Tibial nerve (tissue), 4 donors: ENCODE data around the gene ATAD3A. TPM values are rescaled to one million over a fixed set of nuclear protein-coding genes. Genes with fewer than 3 reads are reported as not detected.

Experiments
- DNase-seq, 2 donors: peaks; one replicate each; pipeline ENCODE4 v3.0.0-alpha.2; 2019; ENCODE audit warnings: low spot score in 2 of 2
- H3K27ac ChIP-seq, 4 donors: fragments of 200-600 bp; sonication (generic) in 3 of 4; one replicate each; pipeline ENCODE4 v1.5.1; 2017 to 2019; ENCODE audit warnings: mild to moderate bottlenecking in 1 of 4
- H3K27me3 ChIP-seq, 2 donors: fragments of 200-600 bp; sonication (generic) in 1 of 2; one replicate each; pipeline versions ENCODE4 v1.5.1 to v1.6.0; 2017 to 2019
- H3K36me3 ChIP-seq, 3 donors: fragments of 200-600 bp; sonication (generic); one replicate each; pipeline ENCODE4 v1.5.1; 2018 to 2019
- H3K4me1 ChIP-seq, 4 donors: fragments of 200-600 bp; sonication (generic) in 3 of 4; one replicate each; pipeline ENCODE4 v1.5.1; 2017 to 2019
- H3K4me3 ChIP-seq, 4 donors: fragments of 200-600 bp; sonication (generic) in 3 of 4; one replicate each; pipeline ENCODE4 v1.5.1; 2017 to 2019; ENCODE audit warnings: mild to moderate bottlenecking in 1 of 4, moderate library complexity in 1 of 4
- H3K9me3 ChIP-seq, 4 donors: fragments of 200-600 bp; sonication (generic) in 3 of 4; one replicate each; pipeline ENCODE4 v1.5.1; 2017 to 2019
- CTCF ChIP-seq, 5 experiments: fragments of 200-600 bp in 3 of 5; fragments of 450-650 bp in 2 of 5; sonication (generic) in 3 of 5; IDR thresholded peaks; one replicate each; pipeline ENCODE4 v1.5.1; 2016 to 2019; ENCODE audit warnings: antibody characterized with exemption in 5 of 5, mild to moderate bottlenecking in 3 of 5, moderate library complexity in 2 of 5
- EP300 ChIP-seq, 2 donors: sonication (generic); formaldehyde crosslinking; IDR thresholded peaks; one replicate each; pipeline ENCODE4 v1.6.1; 2017; ENCODE audit warnings: antibody characterized with exemption in 2 of 2, mild to moderate bottlenecking in 1 of 2
- POLR2A ChIP-seq, 2 donors: fragments of 450-650 bp; IDR thresholded peaks; one replicate each; pipeline ENCODE4 v1.6.1; 2017; ENCODE audit warnings: antibody characterized with exemption in 2 of 2, mild to moderate bottlenecking in 2 of 2, moderate library complexity in 2 of 2
- WGBS, 2 donors: methylation state at CpG; one replicate each; pipeline ENCODE4 v1.1.5; 2018; 5-methylcytosine and 5-hydroxymethylcytosine counted together
- total RNA-seq, 4 donors: library from RNA; depleted of rRNA; stranded (reverse); fragments of >200 nt; gene quantifications; one replicate each; pipeline ENCODE4 v1.1.0, GENCODE V29; 2016

ATAD3A gene
- total RNA-seq, 4 donors from 2014 or later: 19.6 to 47.4 (median 27.0) TPM

DNA sequence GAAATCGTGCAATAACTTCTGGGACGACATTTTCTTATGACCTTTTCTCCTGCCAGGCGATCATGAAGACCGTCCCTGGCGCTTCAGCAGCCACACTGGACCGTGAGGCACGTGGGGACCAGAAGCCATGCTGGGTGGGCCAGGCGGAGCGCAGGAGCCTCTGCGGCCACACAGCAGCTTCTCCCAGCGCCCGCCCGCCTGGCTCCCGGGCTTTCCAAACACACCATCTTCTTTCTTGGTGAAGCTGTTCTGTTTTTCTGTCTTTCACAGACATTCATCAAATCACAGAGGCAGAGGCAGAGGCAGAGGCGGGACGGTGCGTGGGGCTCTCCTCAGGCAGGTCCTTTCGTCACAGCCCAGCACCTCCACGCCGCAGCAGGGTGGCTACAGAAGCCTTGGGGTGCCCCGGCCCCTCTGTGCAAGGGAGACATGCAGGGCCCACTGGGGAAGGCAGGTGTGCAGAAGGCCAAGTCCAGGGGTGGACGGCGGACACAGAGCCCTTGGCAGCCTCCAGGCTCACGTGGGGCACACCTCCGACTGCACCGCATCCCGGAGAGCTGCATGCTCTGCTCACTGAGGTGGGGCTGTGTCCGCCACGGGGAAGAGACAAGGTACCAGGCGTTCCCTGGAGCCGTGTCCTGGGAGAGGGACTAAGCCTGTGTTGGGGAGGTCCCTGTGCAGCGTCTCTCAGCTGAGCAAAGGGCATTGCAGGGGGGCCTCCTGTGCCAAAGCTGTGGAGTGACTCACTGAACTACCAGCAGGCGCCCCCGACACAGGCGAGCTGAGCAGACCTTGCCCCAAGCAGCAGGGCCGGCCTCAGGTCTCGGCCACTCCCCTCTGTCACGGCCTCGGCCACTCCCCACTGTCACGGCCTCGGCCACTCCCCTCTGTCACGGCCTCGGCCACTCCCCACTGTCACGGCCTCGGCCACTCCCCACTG is 31.1 kb downstream of the ATAD3A start:
- no peak for DNase-seq
- WGBS, 2 donors: 85 to 86% methylated on average over 34 to 43 of the region's 45 CpGs
- Histone ChIP-seq H3K4me1 (peaks cover 0 to 22% (median 9%) of the 10 kb centered on the region in 4 donors), H3K27me3 (no peaks in the 10 kb centered on the region), H3K36me3 (peaks cover 0 to 48% (median 3%) of the 10 kb centered on the region in 3 donors), H3K27ac (no peak overlapping the region), H3K4me3 (no peak overlapping the region), H3K9me3 (no peaks in the 10 kb centered on the region)
- TF ChIP-seq CTCF (IDR thresholded peaks at IDR 0.05) (no peak), POLR2A (IDR thresholded peaks at IDR 0.05) (no peak), EP300 (IDR thresholded peaks at IDR 0.05) (no peak)

- no peak for TF ChIP-seq CTCF (IDR thresholded peaks at IDR 0.05)
- TF ChIP-seq POLR2A (IDR thresholded peaks at IDR 0.05): no peak
- TF ChIP-seq EP300 (IDR thresholded peaks at IDR 0.05): no peak
- peaks cover 0 to 47% (median 3%) of the 10 kb centered on the region in 3 donors for H3K36me3 ChIP-seq
- DNase-seq: no peak
These were observed 31.7 kb downstream of the ATAD3A start for GRCh38 chr1:1543706-1544099.

DNA sequence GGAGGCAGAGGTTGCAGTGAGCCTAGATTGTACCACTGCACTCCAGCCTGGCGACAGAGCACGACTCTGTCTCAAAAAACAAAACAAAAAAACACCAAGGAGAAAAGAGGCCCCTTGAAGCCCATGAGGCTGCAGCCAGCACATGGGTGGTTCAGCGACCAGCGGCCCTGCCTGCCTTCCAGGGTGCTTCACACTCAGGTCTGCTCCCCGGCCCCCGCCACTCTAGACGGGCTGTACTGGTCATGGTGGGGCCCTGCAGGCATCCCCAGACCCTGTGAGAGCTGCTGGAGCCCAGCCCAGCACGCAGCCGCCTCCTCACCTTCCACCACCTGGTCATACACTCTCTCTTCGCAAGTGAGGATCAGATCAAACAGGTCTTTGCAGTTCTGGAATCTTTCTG is 32.6 kb downstream of the ATAD3A start:
- no peak overlapping the region for H3K27ac ChIP-seq
- H3K36me3 ChIP-seq: peaks cover 0 to 45% (median 3%) of the 10 kb centered on the region in 3 donors
- no peak overlapping the region for H3K4me3 ChIP-seq
- H3K27me3 ChIP-seq: no peaks in the 10 kb centered on the region
- DNase-seq: no peak
- WGBS, 2 donors: 87 to 90% methylated on average over 10 of the region's 10 CpGs
- H3K4me1 ChIP-seq: peaks cover 0 to 11% (median 5%) of the 10 kb centered on the region in 4 donors
- TF ChIP-seq CTCF (IDR thresholded peaks at IDR 0.05) (no peak), EP300 (IDR thresholded peaks at IDR 0.05) (no peak)
- H3K9me3 ChIP-seq: no peaks in the 10 kb centered on the region

More at GRCh38 chr1:1543706-1544099, 31.7 kb downstream of the ATAD3A start:
- Histone ChIP-seq H3K4me3 (no peak overlapping the region), H3K4me1 (peaks cover 0 to 20% (median 9%) of the 10 kb centered on the region in 4 donors), H3K9me3 (no peaks in the 10 kb centered on the region), H3K27me3 (no peaks in the 10 kb centered on the region), H3K27ac (no peak overlapping the region)
- WGBS, 2 donors: 52 to 61% methylated on average over 12 to 18 of the region's 19 CpGs

GRCh38 chr1:1545946-1546737 is 34.2 kb downstream of the ATAD3A start:
- no peak for TF ChIP-seq POLR2A (IDR thresholded peaks at IDR 0.05)
- TF ChIP-seq CTCF (IDR thresholded peaks at IDR 0.05): no peak
- no peak for TF ChIP-seq EP300 (IDR thresholded peaks at IDR 0.05)
- WGBS, 2 donors: 85 to 91% methylated on average over 23 of the region's 23 CpGs
- no peaks in the 10 kb centered on the region for H3K9me3 ChIP-seq
- H3K4me3 ChIP-seq: no peak overlapping the region
- peaks cover 0 to 43% (median 3%) of the 10 kb centered on the region in 3 donors for H3K36me3 ChIP-seq
- no peak overlapping the region for H3K27ac ChIP-seq
- no peak for DNase-seq
- H3K27me3 ChIP-seq: no peaks in the 10 kb centered on the region
- H3K4me1 ChIP-seq: peaks cover 0 to 13% (median 4%) of the 10 kb centered on the region in 4 donors
